Activated CD4-positive, alpha-beta T cell treated with anti-CD3 and anti-CD28 coated beads, Interleukin-2, amount 50 U/mL, for 1 hour (primary cell): ENCODE data around the gene CACNA1S.

ENCODE experiments used
- DNase-seq: peaks from one replicate; pipeline ENCODE4 v3.0.0-alpha.2; 2020

The CACNA1S gene

DNA sequence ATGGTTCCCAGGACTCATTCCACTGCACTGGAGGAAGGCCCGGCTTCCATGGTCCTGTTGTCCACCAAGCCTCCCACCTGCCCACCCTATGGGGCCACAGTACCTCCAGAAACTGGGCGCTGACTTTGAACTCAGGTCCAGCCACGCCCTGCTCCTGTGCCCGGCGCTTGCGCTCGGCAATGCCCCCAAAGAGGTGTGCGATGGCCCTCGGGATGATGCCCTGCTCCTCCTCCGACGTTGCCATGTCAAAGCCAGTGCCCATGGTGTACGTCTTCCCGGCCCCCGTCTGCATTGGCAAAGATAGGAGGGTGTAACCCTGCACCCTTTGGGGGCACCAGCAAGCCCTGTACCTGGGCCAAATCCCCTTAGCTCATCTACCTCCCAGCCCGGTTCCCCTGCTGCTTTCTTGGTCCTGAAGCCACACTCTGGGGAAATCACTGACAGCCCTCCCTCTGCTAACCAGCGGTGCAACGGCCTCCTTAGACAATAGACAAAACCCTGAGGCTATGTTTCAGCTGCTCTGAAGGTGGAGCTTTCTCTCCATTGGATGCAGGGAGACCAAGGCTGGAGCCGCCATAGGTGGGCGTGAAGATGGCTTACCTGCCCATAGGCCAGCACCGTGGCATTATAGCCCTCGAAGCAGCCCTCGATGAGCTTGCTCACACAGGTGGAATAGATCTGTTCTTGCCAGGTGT is 103.4 kb downstream of the CACNA1S start:
- no peak for DNase-seq

GRCh38 chr1:201007481-201007880 is 104.7 kb downstream of the CACNA1S start:
- DNase-seq: no peak

DNA sequence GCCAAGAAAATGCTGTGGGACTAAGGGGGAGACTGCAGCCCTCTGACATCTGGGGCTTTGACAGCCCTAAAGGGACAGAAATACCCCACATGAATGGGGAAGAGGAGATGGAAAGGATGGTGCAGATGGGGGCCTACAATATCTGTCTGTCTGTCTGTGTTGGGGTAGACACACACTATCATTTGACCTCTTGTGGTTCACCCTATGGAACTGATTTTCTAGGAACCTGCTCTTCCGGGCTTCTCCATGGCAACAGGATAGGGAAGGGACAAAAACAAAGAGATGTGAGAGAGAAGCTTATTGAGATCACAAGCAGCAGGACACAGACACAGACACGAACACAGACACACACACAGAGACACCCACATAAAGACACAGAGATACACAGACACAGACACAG is 105.8 kb downstream of the CACNA1S start:
- no peak for DNase-seq

- DNase-seq: no peak
Measured at GRCh38 chr1:201004732-201005131, 107.5 kb downstream of the CACNA1S start.

GRCh38 chr1:201004154-201004553 is 108.1 kb downstream of the CACNA1S start:
- DNase-seq: no peak

- no peak for DNase-seq
Measured at GRCh38 chr1:201002510-201002909, 109.7 kb downstream of the CACNA1S start.

- no peak for DNase-seq
Measured at GRCh38 chr1:201001962-201002361, 110.3 kb downstream of the CACNA1S start.

DNA sequence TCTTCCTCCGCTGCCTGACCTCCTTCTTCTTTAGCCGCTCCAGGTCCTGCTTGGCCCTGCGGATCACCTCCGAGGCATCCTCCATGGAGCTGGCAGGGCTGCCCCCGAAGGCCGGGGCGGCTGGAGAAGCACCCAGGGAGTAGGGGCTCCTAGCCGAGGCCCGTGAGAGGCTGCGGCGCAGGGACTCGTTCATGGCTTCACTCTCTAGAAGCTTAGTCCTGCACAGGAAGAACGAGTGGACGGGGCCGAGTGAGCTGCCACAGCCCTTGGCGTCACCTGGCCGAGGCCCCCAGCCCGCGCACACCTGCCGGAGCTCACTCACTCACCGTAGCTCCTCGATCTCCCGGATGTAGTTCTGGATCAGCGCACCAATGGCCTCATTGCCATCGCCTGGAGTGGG is 111.8 kb downstream of the CACNA1S start:
- DNase-seq: no peak

DNA sequence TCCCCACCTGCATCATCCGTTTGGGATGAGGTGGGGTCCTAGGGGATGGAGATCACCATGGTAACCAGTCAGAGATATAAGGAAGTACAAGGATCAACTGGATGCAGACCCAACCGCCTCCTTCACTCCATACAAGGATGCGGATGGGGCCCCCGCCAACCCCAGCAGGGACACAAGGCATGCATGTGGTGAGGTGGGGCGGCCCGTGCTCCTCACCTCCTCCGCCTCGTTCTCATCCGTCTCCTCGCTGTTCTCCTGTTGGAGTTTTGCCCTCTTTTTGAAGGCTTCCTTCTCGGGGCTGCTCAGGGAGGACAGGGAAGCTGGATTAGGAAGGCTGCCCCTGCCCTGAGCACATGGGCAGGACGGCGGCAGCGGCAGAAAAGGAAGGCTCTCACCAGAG is 112.6 kb downstream of the CACNA1S start:
- DNase-seq: no peak

DNA sequence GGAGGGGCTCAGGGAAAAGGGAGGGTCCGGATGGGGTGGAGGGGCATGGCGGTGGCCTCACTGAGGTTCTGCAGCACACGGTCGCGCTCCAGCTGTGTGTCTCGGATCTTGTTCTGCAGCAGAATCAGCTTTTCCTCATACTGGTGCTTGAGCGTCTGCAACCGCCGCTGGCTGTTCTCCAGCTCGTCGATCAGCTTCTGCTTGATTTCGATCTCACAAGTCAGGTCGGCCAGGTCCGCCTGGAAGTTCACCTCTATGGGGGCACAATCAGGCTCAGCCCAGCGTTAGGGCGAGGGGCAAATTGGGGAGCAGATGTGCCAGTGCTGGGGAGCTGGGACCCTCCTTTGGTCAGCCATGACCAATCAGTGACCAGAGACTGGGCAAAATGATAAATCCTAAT is 113.9 kb downstream of the CACNA1S start:
- DNase-seq: no peak

DNA sequence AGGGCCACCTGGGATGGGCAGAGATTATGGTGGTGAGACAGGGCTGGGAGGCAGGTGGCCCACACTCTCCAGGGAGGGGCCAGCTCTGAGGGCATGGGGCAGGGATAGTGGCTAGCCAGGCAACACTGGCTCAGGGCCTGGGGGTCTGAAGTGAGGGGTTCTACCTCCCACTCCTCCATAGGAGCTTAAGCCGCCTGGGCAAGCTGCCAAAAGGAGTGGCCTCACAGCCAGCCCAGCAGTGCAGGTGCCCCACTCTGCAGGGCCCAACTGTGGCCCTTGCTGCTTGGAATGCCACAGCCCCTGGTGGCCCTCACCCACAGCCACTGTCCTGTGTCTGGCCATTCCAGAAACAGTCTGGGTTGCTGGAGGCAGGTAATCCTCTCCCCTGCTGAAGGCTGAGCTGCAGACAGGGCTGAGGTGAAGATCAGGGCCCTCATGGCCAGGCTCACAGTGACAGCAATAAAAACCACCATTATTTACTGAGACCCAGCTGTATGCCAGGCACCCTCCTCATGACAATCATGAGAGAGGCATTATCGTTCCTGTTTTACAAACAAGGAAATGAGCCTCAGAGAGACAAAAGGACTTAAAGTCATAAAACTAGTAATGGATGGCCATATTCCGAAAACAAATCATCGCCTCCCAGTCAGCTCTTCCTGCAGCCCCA is 119.7 kb downstream of the CACNA1S start:
- no peak for DNase-seq

- DNase-seq: no peak
Measured at GRCh38 chr1:200991097-200991614, 121.1 kb downstream of the CACNA1S start.

GRCh38 chr1:200990114-200990513 is 122.1 kb downstream of the CACNA1S start:
- no peak for DNase-seq
